Measurements from ENCODE around the gene FBXO21.
"Not testable (repeated sequence)": the region's sequence is repeated elsewhere in the genome, so short reads cannot be mapped to it uniquely, and the experiment has no call there.

The FBXO21 gene

GRCh38 chr12:117190210-117190781 is at the start of gene FBXO21:
Gene FBXO21 (minus strand): TSS chr12:117190470. CDS start chr12:117190456, 14 bp downstream.
- DNase-seq, result peak; percentile 96

GRCh38 chr12:117236456-117237001 is 46.3 kb upstream of the FBXO21 start:
- peak; percentile 73 for DNase-seq

- no peak for DNase-seq
These were observed 45.0 kb upstream of the FBXO21 start for GRCh38 chr12:117235261-117235660.

GRCh38 chr12:117234441-117234840 is 44.2 kb upstream of the FBXO21 start:
- no peak for DNase-seq

GRCh38 chr12:117231750-117232149 is 41.5 kb upstream of the FBXO21 start:
- DNase-seq, result no peak

- no peak for DNase-seq
These were observed 38.0 kb upstream of the FBXO21 start for GRCh38 chr12:117228239-117228638.

GRCh38 chr12:117227000-117227653 is 36.9 kb upstream of the FBXO21 start:
- no peak for DNase-seq

- DNase-seq, result no peak
These were observed 36.2 kb upstream of the FBXO21 start for GRCh38 chr12:117226505-117226904.

- DNase-seq, result no peak
These were observed 34.9 kb upstream of the FBXO21 start for GRCh38 chr12:117225179-117225578.

- DNase-seq, result not testable (repeated sequence)
These were observed 30.7 kb upstream of the FBXO21 start for GRCh38 chr12:117220947-117221346.

- DNase-seq, result no peak
These were observed 27.9 kb upstream of the FBXO21 start for GRCh38 chr12:117218149-117218548.

GRCh38 chr12:117216686-117217085 is 26.4 kb upstream of the FBXO21 start:
- DNase-seq, result no peak

GRCh38 chr12:117214797-117215196 is 24.5 kb upstream of the FBXO21 start:
- DNase-seq, result no peak

GRCh38 chr12:117213295-117213808 is 23.1 kb upstream of the FBXO21 start:
- no peak for DNase-seq

- DNase-seq, result peak; percentile 57
These were observed 22.4 kb upstream of the FBXO21 start for GRCh38 chr12:117212563-117213190.

- DNase-seq, result no peak
These were observed 20.1 kb upstream of the FBXO21 start for GRCh38 chr12:117210266-117210918.

- no peak for DNase-seq
These were observed 19.4 kb upstream of the FBXO21 start for GRCh38 chr12:117209626-117210025.

GRCh38 chr12:117208811-117209455 is 18.7 kb upstream of the FBXO21 start:
- DNase-seq, result no peak

- no peak for DNase-seq
These were observed 17.9 kb upstream of the FBXO21 start for GRCh38 chr12:117208206-117208605.

- no peak for DNase-seq
These were observed 17.4 kb upstream of the FBXO21 start for GRCh38 chr12:117207675-117208074.

- DNase-seq, result no peak
These were observed 12.3 kb upstream of the FBXO21 start for GRCh38 chr12:117202556-117202955.

GRCh38 chr12:117202033-117202432 is 11.8 kb upstream of the FBXO21 start:
- no peak for DNase-seq

Data from activated CD8-positive, alpha-beta memory T cell treated with anti-CD3 and anti-CD28 coated beads, Interleukin-2, amount 50 U/mL, for 4 hours (primary cell).